K562 (cell line): ENCODE data around the gene HIPK2. TPM values are rescaled to one million over a fixed set of nuclear protein-coding genes. Genes with fewer than 3 reads are reported as not detected.

Experiments used
- ATAC-seq: fragments of 200-7000 bp; cut with Tn5 transposase; 3 replicates; pipeline ENCODE4 v1.9.1; 2020; ENCODE audit warnings: moderate library complexity
- BruUV-seq: library from RNA; stranded (reverse); fragments of 400-500 nt; replicated peaks from 2 replicates; lab custom pipeline; 2021; lab: Mats Ljungman, UMichigan
- CTCF ChIA-PET: fragments of 300-600 bp; formaldehyde crosslinking; extraction: SDS; loops from one replicate; lab custom pipeline; 2021; ENCODE audit warnings: low intra/inter-chr PET ratio; lab: Yijun Ruan, JAX
- POLR2A ChIA-PET: fragments of 300-600, 350-650 bp; sonication (Branson Sonifier 250); formaldehyde crosslinking; extraction: SDS; loops from one replicate; lab custom pipeline; 2021; ENCODE audit warnings: antibody characterized with exemption, inconsistent platforms; lab: Yijun Ruan, JAX
- DNase-seq, 4 experiments: peaks; one replicate each; pipeline versions ENCODE4 v3.0.0 to v3.0.0-alpha.2; 2011 to 2018; ENCODE audit warnings: low spot score in 3 of 4, mixed read lengths in 3 of 4; ENCODE audit errors: extremely low read depth in 1 of 4
- FAIRE-seq: peaks from 2 replicates; lab custom pipeline; 2011; peaks lifted over from hg19 to GRCh38; lab: Jason Lieb, UNC
- H2AFZ ChIP-seq: 2 replicates; pipeline ENCODE4 v1.6.0; 2011; ENCODE audit warnings: low read depth, low read length, control low read depth, inconsistent platforms
- H3K27ac ChIP-seq: fragments of 200-600 bp; 3 replicates; pipeline ENCODE4 v1.8.0; 2011; ENCODE audit warnings: low read depth, mild to moderate bottlenecking, control low read depth, inconsistent platforms, low read length, moderate library complexity, mixed read lengths; ENCODE audit errors: extremely low read depth
- H3K27me3 ChIP-seq, 2 experiments: fragments of 300-600 bp in 1 of 2; 2 replicates in 1 of 2; 3 replicates in 1 of 2; pipeline versions ENCODE4 v1.6.0 to v1.8.0; 2011; ENCODE audit warnings: inconsistent platforms in 2 of 2, low read length in 2 of 2, mild to moderate bottlenecking in 1 of 2, mixed read lengths in 1 of 2, moderate library complexity in 1 of 2; ENCODE audit not compliant: control insufficient read depth in 2 of 2, insufficient read depth in 2 of 2
- H3K36me3 ChIP-seq: fragments of 300-600 bp; 3 replicates; pipeline ENCODE4 v1.8.0; 2011; ENCODE audit warnings: mild to moderate bottlenecking, low read length, inconsistent platforms; ENCODE audit not compliant: control insufficient read depth, insufficient read depth
- H3K4me1 ChIP-seq, 2 experiments: fragments of 200-600 bp in 1 of 2; replicated peaks in 1 of 2; 2 replicates in 1 of 2; 3 replicates in 1 of 2; pipeline versions ENCODE4 v1.5.1 to v1.8.0; 2011; ENCODE audit warnings: inconsistent platforms in 2 of 2, low read length in 2 of 2, mild to moderate bottlenecking in 1 of 2, mixed read lengths in 1 of 2, moderate library complexity in 1 of 2; ENCODE audit not compliant: control insufficient read depth in 2 of 2, insufficient read depth in 2 of 2
- H3K4me2 ChIP-seq: 2 replicates; pipeline ENCODE4 v1.6.1; 2011; ENCODE audit warnings: low read length, control low read depth, inconsistent platforms, mixed read lengths; ENCODE audit not compliant: insufficient read depth
- H3K4me3 ChIP-seq: fragments of 200-600 bp; sonication (generic), shearing (Covaris generic); 2 replicates; pipeline ENCODE4 v1.5.1; 2016; ENCODE audit warnings: control low read depth, inconsistent platforms
- H3K79me2 ChIP-seq: fragments of 200-600 bp; 3 replicates; pipeline ENCODE4 v1.8.0; 2011; ENCODE audit warnings: low read length, inconsistent platforms; ENCODE audit not compliant: control insufficient read depth, insufficient read depth
- H3K9ac ChIP-seq, 2 experiments: 2 replicates each; pipeline versions ENCODE4 v1.6.0 to v1.6.1; 2011; ENCODE audit warnings: low read depth in 2 of 2, low read length in 2 of 2, control low read depth in 1 of 2, inconsistent platforms in 1 of 2, mild to moderate bottlenecking in 1 of 2, mixed read lengths in 1 of 2; ENCODE audit not compliant: insufficient read depth in 1 of 2
- H3K9me1 ChIP-seq: one replicate; pipeline ENCODE4 v1.6.0; 2011; ENCODE audit warnings: inconsistent platforms, mild to moderate bottlenecking, low read length, moderate library complexity; ENCODE audit not compliant: control insufficient read depth, insufficient read depth
- H3K9me3 ChIP-seq: replicated peaks from 2 replicates; pipeline ENCODE4 v1.5.1; 2011; ENCODE audit warnings: low read depth, low read length, inconsistent platforms; ENCODE audit not compliant: control insufficient read depth, insufficient read depth
- H4K20me1 ChIP-seq: replicated peaks from 2 replicates; pipeline ENCODE4 v1.6.1; 2011; ENCODE audit warnings: low read length, inconsistent platforms, mixed read lengths; ENCODE audit not compliant: control insufficient read depth, insufficient read depth
- ATF4 ChIP-seq: fragments of 450-650 bp; formaldehyde crosslinking; IDR thresholded peaks from 2 replicates; pipeline ENCODE4 v1.4.0; 2022; ENCODE audit warnings: mild to moderate bottlenecking, moderate library complexity
- CBX5 ChIP-seq: IDR thresholded peaks from 2 replicates; pipeline ENCODE4 v1.6.1; 2014; ENCODE audit warnings: low read depth, borderline replicate concordance
- ZNF197 ChIP-seq: fragments of 200-800 bp; sonication (Bioruptor generic); IDR thresholded peaks from 2 replicates; pipeline ENCODE4 v1.6.1; 2016; ENCODE audit warnings: low read depth, missing genetic modification characterization, missing compliant biosample characterization
- ZNF398 ChIP-seq: fragments of 250-450 bp; sonication (Bioruptor Pico); IDR thresholded peaks from 2 replicates; pipeline ENCODE4 v1.8.0; 2021; ENCODE audit warnings: moderate library complexity, mild to moderate bottlenecking, inconsistent platforms
- WGBS: fragments of 100-300 bp; shearing (Covaris generic); methylation state at CpG from one replicate; pipeline ENCODE4 v1.1.6; 2016; ENCODE audit warnings: low coverage, mixed read lengths; ENCODE audit not compliant: insufficient coverage; ENCODE audit errors: missing lambda C conversion rate; 5-methylcytosine and 5-hydroxymethylcytosine counted together
- in situ Hi-C: fragments of 300-500 bp; cut with MboI; formaldehyde crosslinking; loops from 4 replicates; pipeline ENCODE4 v1.15.0; 2018; ENCODE audit warnings: inconsistent platforms, mixed read lengths
- intact Hi-C: fragments of 100-400 bp; cut with micrococcal nuclease; formaldehyde crosslinking; loops from 2 replicates; pipeline ENCODE4 v1.14.2; 2022
- polyA plus RNA-seq, 8 experiments: library from polyadenylated mRNA; depleted of rRNA in 4 of 8; stranded (reverse) in 5 of 8; unstranded in 3 of 8; fragments of >200 nt; fragmentation: Nextera tagmentation in 2 of 8; fragmentation: Illumina TruSeq in 1 of 8; extraction: Ambion mirVana in 2 of 8; extraction: Trizol in 1 of 8; gene quantifications; 2 replicates each; pipeline versions ENCODE4 v1.2.1 to v1.2.3, GENCODE V29; 2011 to 2014; ENCODE audit warnings: inconsistent platforms in 1 of 8, missing spikeins in 1 of 8
- total RNA-seq, 7 experiments: library from RNA; depleted of rRNA in 6 of 7; stranded (reverse); fragments of >200 nt in 6 of 7; fragmentation: Illumina TruSeq in 2 of 7; extraction: Trizol in 2 of 7; gene quantifications; 2 replicates each; pipeline versions ENCODE4 v1.2.1 to v1.2.3, GENCODE V29; 2011 to 2021; ENCODE audit warnings: low replicate concordance in 1 of 7

The HIPK2 gene
- total and polyA plus RNA-seq, 9 of the 15 experiments (the other 6 are each of a cell fraction or from before 2014, with no cell fraction given) = 0.69 to 19.8 (median 5.1) TPM

GRCh38 chr7:139744768-139745677 is 32.8 kb downstream of the HIPK2 start:
- Histone ChIP-seq H3K36me3 (no peaks in the 10 kb centered on the region), H3K9me1 (no peaks in the 10 kb centered on the region), H3K4me3 (no peak overlapping the region), H3K9me3 (no peaks in the 10 kb centered on the region), H3K4me2 (no peak overlapping the region), H3K79me2 (no peaks in the 10 kb centered on the region; the same call in 2 of the 3 replicates)
- FAIRE-seq = no peak
- BruUV-seq = no TSS peak
- in situ Hi-C loops = no loop called here
- CTCF ChIA-PET = no interaction called here
- TF ChIP-seq ZNF398 = no peak
- TF ChIP-seq ATF4 = no peak
- no peak for TF ChIP-seq CBX5
- no peak for TF ChIP-seq ZNF197
- TF ChIP-seq, all 486 proteins: peak for 0
- Histone ChIP-seq H3K9ac (no peak overlapping the region), H4K20me1 (peaks cover 61% of the 10 kb centered on the region), H2AFZ (no peak overlapping the region), H3K27ac (no peak overlapping the region), H3K27me3 (peaks cover 0 to 18% of the 10 kb centered on the region in 2 experiments; a peak in 3 of 5 replicates), H3K4me1 (no peaks in the 10 kb centered on the region)
- DNase-seq = no peak
- 53% methylated on average over 18 of the region's 18 CpGs for WGBS
- intact Hi-C loops = no loop called here
- POLR2A ChIA-PET = interaction anchor here (0.5 to 1.8 kb wide), 3 partner anchors 8 to 132 kb away, joined by 3 to 11 read pairs (median 4); no protein-coding TSS in a partner anchor
- no peak for ATAC-seq
